Hematopoietic multipotent progenitor cell (in vitro differentiated cells): Measurements from ENCODE around the gene KDM6B. TPM values are rescaled to one million over a fixed set of nuclear protein-coding genes. Genes with fewer than 3 reads are reported as not detected.
"Not testable (repeated sequence)": the region's sequence is repeated elsewhere in the genome, so short reads cannot be mapped to it uniquely, and the experiment has no call there.

ENCODE experiments used
- DNase-seq, 3 donors: peaks; one replicate each; pipeline ENCODE4 v3.0.0-alpha.2; 2011 to 2015; ENCODE audit warnings: low read depth in 2 of 3, low spot score in 2 of 3
- total RNA-seq: library from RNA; depleted of rRNA; stranded (reverse); fragments of >200 nt; gene quantifications from one replicate; pipeline ENCODE4 v1.2.3, GENCODE V29; 2012

KDM6B gene
- total RNA-seq, 1 donor: 24.8 TPM

DNA sequence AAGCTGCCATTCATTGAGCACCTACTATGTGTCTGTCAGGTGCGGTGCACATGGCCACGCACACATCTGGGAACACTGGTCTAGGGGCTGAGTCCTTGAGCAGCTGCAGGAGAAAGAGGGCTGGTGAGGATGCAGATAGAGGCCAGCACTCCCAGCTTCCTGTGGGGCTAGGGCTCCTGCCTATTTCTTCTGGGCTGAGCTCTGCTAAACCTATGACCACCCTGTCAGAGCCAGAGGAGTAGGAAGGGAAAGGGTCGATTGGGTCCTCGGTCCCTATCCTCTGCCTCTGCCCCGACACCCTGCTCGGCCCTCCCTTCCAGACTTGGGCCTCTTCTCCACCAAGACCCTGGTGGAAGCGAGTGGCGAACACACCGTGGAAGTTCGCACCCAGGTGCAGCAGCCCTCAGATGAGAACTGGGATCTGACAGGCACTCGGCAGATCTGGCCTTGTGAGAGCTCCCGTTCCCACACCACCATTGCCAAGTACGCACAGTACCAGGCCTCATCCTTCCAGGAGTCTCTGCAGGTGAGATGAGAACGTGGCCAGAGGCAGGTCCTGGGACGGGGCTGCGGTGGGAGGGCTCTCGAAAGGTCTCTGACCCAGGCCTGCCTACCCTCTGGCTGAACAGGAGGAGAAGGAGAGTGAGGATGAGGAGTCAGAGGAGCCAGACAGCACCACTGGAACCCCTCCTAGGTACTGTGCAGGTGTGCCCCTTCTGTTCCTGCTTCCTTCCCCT, 16.9 kb downstream of the KDM6B start:
- DNase-seq: no peak

- DNase-seq: peak; percentile 89 to 93 (median 91)
Observed at GRCh38 chr17:7851438-7852261, 17.6 kb downstream of the KDM6B start.

- no peak for DNase-seq
Observed at GRCh38 chr17:7852262-7852670, 18.2 kb downstream of the KDM6B start.

- DNase-seq: no peak
Observed at GRCh38 chr17:7852919-7853690, 19.1 kb downstream of the KDM6B start.

GRCh38 chr17:7853691-7854038, 19.6 kb downstream of the KDM6B start:
- DNase-seq: no peak

GRCh38 chr17:7854078-7854777, 20.2 kb downstream of the KDM6B start:
- DNase-seq: no peak

DNA sequence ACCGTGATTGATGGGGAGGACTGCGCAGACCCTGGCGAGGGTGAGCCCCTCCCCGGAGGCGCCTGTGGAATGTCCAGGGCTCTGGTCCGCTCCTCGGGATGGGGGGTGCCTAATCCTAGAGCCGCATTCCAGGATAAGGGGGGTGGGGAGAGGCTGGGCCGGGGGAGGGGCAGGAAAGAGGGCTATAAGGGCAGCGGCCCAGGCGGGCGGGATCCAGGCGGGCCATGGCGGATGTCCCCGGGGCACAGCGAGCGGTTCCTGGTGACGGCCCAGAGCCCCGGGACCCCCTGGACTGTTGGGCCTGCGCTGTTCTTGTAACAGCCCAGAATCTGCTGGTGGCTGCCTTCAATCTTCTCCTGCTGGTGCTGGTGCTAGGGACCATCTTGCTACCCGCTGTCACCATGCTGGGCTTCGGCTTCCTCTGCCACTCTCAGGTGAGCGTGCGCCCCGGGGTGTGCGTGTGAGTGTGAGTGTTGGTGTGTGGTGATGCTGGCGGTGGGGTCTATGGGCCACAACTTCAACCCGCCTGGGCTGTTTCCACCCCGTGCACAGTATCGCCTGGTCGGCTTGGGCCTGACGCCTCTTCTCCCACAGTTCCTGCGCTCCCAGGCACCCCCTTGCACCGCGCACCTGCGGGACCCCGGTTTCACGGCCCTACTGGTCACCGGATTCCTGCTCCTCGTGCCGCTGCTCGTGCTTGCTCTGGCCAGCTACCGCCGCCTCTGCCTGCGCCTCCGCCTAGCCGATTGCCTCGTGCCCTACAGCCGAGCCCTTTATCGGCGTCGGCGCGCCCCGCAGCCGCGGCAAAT, 21.0 kb downstream of the KDM6B start, which contains the start of gene TMEM88:
Gene TMEM88, plus strand, starts transcription at position 216 of the 809 bp plus-strand sequence. Its CDS starts 9 bp downstream, at position 225.
- no peak for DNase-seq

- DNase-seq: no peak
Observed at GRCh38 chr17:7855660-7856010, 21.6 kb downstream of the KDM6B start.

- DNase-seq: peak in 2 of 3 donors; percentile 85 to 95
Observed at GRCh38 chr17:7856011-7856810, 22.2 kb downstream of the KDM6B start.

DNA sequence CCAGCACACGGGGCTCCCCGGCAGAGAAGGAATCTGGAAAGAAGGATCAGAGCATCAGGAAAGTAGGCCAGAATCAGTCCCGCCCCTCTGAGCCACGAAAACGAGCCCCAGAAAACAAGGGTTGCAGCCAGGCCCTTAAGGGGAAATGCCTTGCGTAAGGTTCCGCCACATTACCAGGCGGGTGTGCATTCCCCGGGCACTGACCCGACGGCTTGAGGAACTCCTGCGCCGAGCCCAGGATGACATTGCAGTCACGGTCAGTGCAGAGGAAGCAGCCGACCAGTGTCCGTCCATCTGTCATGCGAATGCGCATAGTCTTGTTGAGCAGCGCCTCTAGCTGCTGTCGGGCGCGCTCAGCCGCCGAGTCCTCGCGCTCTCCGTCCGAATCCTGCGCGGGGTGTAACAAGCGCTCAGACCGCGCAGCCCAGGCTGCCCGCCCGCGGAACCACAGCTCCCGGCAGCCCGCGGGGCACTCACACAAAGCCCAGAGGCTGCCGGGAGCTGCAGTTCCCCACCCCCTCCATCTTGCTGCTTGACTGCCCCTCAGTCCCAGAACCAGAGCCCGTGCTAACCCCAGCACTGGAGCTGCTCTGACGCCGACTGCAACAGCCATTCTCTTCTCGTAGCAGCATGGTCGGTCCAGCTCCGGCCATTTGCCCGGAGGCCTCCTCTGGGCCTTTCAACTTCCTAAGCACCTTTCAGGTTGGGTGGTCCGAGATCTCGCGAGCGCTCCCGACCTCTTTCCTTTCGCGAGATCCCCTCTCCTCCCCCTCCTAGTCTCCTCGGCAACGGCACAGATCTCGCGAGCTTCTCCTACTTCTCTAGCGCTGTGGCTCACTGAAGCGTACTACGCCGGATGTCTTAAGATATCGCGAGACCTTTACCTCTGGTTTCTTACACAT, 23.0 kb downstream of the KDM6B start, which contains the start of gene NAA38:
Gene NAA38, minus strand, starts transcription at position 749 of the 902 bp plus-strand sequence. Its CDS starts 96 bp downstream, at position 653.
- peak in 2 of 3 donors; percentile 99 to 100 for DNase-seq

DNA sequence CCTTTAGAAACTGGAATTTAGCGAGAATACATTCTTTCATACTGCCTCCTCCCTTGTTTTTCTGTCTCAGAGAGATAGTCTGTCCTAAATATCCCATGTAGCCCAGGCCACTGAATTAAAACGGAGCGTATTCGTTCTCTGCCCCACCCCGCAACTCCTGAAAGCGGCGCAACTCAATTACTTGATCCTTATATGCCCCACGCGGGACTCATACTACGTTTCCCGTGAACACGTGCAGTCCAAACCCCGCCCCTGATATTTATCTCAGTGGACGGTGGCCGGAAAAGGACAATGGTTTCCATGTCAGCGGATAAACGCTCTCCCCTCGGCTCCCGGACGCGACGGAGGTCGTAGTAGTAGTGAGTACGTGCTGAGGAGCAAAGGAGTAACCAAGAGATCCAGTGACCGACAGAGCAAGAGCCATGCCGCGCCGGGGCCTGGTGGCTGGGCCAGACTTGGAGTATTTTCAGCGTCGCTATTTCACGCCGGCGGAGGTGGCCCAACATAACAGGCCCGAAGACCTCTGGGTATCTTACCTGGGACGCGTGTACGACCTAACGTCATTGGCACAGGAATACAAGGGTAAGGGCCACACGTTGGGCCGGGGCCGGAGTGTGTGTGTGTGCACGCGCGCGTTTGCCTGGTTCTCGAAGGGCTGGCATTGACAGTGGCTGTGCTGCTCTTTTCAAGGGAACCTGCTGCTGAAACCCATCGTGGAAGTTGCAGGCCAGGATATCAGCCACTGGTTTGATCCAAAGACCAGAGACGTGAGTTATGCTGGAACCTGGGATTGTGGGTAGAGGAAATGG, 23.9 kb downstream of the KDM6B start, which contains the start of gene CYB5D1:
Gene CYB5D1, plus strand, starts transcription at position 291 of the 809 bp plus-strand sequence. Its CDS starts 132 bp downstream, at position 423.
- DNase-seq: peak; percentile 93 to 96 (median 94)

GRCh38 chr17:7858522-7858810, 24.4 kb downstream of the KDM6B start:
- DNase-seq: peak in 2 of 3 donors; percentile 51 to 58

GRCh38 chr17:7859028-7859427, 25.0 kb downstream of the KDM6B start:
- DNase-seq: no peak

GRCh38 chr17:7862692-7863437, 28.8 kb downstream of the KDM6B start:
- peak in 2 of 3 donors; percentile 56 to 84 for DNase-seq

DNA sequence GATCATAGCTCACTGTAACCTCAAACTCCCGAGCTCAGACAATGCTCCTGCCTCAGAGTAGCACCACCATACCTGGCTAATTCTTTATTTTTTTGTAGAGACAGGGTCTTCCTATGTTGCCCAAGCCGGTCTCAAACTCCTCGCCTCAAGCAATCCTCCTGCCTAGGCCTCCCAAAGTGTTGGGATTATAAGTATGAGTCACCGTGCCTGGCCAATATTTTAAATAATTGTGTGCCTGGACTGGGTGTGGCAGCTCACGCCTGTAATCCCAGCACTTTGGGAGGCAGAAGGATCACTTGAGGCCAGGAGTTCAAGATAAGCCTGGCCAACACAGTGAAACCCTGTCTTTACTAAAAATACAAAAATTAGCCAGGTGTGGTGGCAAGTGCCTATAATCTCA, 30.4 kb downstream of the KDM6B start:
- not testable (repeated sequence) for DNase-seq

DNA sequence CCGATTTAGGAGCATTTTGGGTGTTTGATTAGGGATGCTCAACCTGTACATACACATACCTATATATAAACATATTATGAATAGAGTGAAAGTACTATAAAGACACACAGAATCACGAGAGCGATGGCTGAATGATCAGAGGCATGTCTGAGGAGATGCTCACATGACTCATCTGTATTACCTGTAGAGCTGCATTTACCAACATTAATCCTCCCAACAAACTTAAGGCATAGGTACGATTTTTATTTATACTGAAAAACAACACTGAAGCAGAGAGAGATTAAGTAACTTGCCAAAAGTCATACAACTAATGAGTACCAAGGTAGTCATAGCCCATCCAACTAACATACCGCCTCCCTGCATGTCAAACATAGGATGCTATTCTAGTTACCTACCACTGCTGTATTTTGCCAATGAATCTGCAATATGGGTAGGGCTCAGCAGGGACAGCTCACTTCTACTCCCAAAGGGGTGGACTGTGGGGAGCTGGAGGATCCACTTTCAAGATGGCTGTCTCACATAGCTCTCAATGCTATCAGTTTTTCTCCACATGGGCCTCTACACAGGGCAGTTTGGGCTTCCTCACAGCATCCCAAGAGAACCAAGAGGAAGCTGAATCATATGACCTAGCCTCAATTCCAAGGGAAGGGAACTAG, 31.1 kb downstream of the KDM6B start:
- no peak for DNase-seq
